Smooth muscle cell (in vitro differentiated cells): ENCODE data around the gene SLC38A7. TPM values are rescaled to one million over a fixed set of nuclear protein-coding genes. Genes with fewer than 3 reads are reported as not detected.

Source experiments
- DNase-seq: peaks from one replicate; lab custom pipeline; 2025; ENCODE audit not compliant: unreplicated experiment; lab: John Stamatoyannopoulos, UW
- H2AFZ ChIP-seq: fragments of 200-600 bp; sonication (generic); 2 replicates; pipeline ENCODE4 v1.6.0; 2016; ENCODE audit warnings: antibody characterized with exemption, low read depth, mild to moderate bottlenecking
- H3F3A ChIP-seq: fragments of 200-600 bp; sonication (generic); 2 replicates; pipeline ENCODE4 v1.6.0; 2017; ENCODE audit warnings: antibody characterized with exemption, low read depth
- H3K27ac ChIP-seq: fragments of 200-600 bp; sonication (generic); 2 replicates; pipeline ENCODE4 v1.5.1; 2016; ENCODE audit warnings: low read depth, mild to moderate bottlenecking
- H3K27me3 ChIP-seq: fragments of 200-600 bp; sonication (generic); 2 replicates; pipeline ENCODE4 v1.6.1; 2016; ENCODE audit warnings: low read depth, mild to moderate bottlenecking
- H3K36me3 ChIP-seq: fragments of 200-600 bp; sonication (generic); 2 replicates; pipeline ENCODE4 v1.5.1; 2016; ENCODE audit warnings: low read depth
- H3K4me1 ChIP-seq: fragments of 200-600 bp; sonication (generic); 2 replicates; pipeline ENCODE4 v1.5.1; 2016; ENCODE audit warnings: low read depth
- H3K4me2 ChIP-seq: fragments of 200-600 bp; sonication (generic); 2 replicates; pipeline ENCODE4 v1.6.0; 2016; ENCODE audit warnings: mild to moderate bottlenecking
- H3K4me3 ChIP-seq: fragments of 200-600 bp; sonication (generic); 2 replicates; pipeline ENCODE4 v1.5.1; 2016; ENCODE audit warnings: mild to moderate bottlenecking
- H3K79me2 ChIP-seq: fragments of 200-600 bp; sonication (generic); 2 replicates; pipeline ENCODE4 v1.6.0; 2016; ENCODE audit warnings: low read depth, mild to moderate bottlenecking
- H3K9ac ChIP-seq: fragments of 200-600 bp; sonication (generic); 2 replicates; pipeline ENCODE4 v1.6.0; 2016; ENCODE audit warnings: low read depth
- H3K9me3 ChIP-seq: fragments of 200-600 bp; sonication (generic); replicated peaks from 2 replicates; pipeline ENCODE4 v1.5.1; 2016; ENCODE audit warnings: low read depth
- H4K20me1 ChIP-seq: fragments of 200-600 bp; sonication (generic); 2 replicates; pipeline ENCODE4 v1.6.0; 2016; ENCODE audit warnings: low read depth
- CTCF ChIP-seq: fragments of 200-600 bp; sonication (generic); IDR thresholded peaks from 2 replicates; pipeline ENCODE4 v1.5.1; 2017; ENCODE audit warnings: borderline replicate concordance, mild to moderate bottlenecking, antibody characterized with exemption; ENCODE audit not compliant: insufficient read depth, poor library complexity, severe bottlenecking
- WGBS: methylation state at CpG from one replicate; pipeline ENCODE4 v1.1.7; 2016; ENCODE audit warnings: low lambda C conversion rate; 5-methylcytosine and 5-hydroxymethylcytosine counted together
- polyA plus RNA-seq: library from polyadenylated mRNA; unstranded; fragments of >200 nt; fragmentation: Nextera tagmentation; extraction: Ambion mirVana; gene quantifications from 2 replicates; pipeline ENCODE4 v1.2.1, GENCODE V29; 2016
- total RNA-seq: library from RNA; depleted of rRNA; stranded (reverse); fragments of >200 nt; gene quantifications from 2 replicates; pipeline ENCODE4 v1.2.3, GENCODE V29; 2014

The SLC38A7 gene
- total and polyA plus RNA-seq, 2 experiments from 2014 or later, result 9.8 to 15.9 TPM

GRCh38 chr16:58713742-58714141 lies 29.2 kb upstream of the SLC38A7 start:
- H3K4me2 ChIP-seq, result no peak overlapping the region
- H3K9ac ChIP-seq, result no peak overlapping the region
- H3K79me2 ChIP-seq, result no peaks in the 10 kb centered on the region
- H3K4me1 ChIP-seq, result no peaks in the 10 kb centered on the region
- H3K9me3 ChIP-seq, result no peaks in the 10 kb centered on the region
- no peak overlapping the region for H3K27ac ChIP-seq
- no peaks in the 10 kb centered on the region for H3K27me3 ChIP-seq
- no peak overlapping the region for H2AFZ ChIP-seq
- TF ChIP-seq CTCF, result no peak
- 95% methylated on average over 1 of the region's 1 CpG for WGBS
- H4K20me1 ChIP-seq, result no peaks in the 10 kb centered on the region
- H3K4me3 ChIP-seq, result no peak overlapping the region
- no peaks in the 10 kb centered on the region for H3F3A ChIP-seq
- H3K36me3 ChIP-seq, result no peaks in the 10 kb centered on the region
- DNase-seq, result no peak

- H3F3A ChIP-seq, result no peaks in the 10 kb centered on the region
- 96% methylated on average over 7 of the region's 7 CpGs for WGBS
- no peaks in the 10 kb centered on the region for H3K79me2 ChIP-seq
- H3K36me3 ChIP-seq, result no peaks in the 10 kb centered on the region
- no peaks in the 10 kb centered on the region for H3K9me3 ChIP-seq
- H3K4me1 ChIP-seq, result no peaks in the 10 kb centered on the region
- no peaks in the 10 kb centered on the region for H3K27me3 ChIP-seq
- DNase-seq, result no peak
- no peak overlapping the region for H2AFZ ChIP-seq
- H3K27ac ChIP-seq, result no peak overlapping the region
- H3K4me2 ChIP-seq, result no peak overlapping the region
- H3K4me3 ChIP-seq, result no peak overlapping the region
- H4K20me1 ChIP-seq, result no peaks in the 10 kb centered on the region
- no peak for TF ChIP-seq CTCF
- H3K9ac ChIP-seq, result no peak overlapping the region
Observed at GRCh38 chr16:58709333-58709732, 24.8 kb upstream of the SLC38A7 start.

- TF ChIP-seq CTCF, result no peak
- Histone ChIP-seq H3K27ac (no peak overlapping the region), H3K4me2 (no peak overlapping the region), H3K27me3 (no peaks in the 10 kb centered on the region), H4K20me1 (no peaks in the 10 kb centered on the region), H3K36me3 (no peaks in the 10 kb centered on the region), H3K9me3 (no peaks in the 10 kb centered on the region), H3K4me3 (no peak overlapping the region), H2AFZ (no peak overlapping the region), H3K79me2 (no peaks in the 10 kb centered on the region), H3F3A (no peaks in the 10 kb centered on the region), H3K9ac (no peak overlapping the region), H3K4me1 (no peaks in the 10 kb centered on the region)
- DNase-seq, result no peak
- 85% methylated on average over 4 of the region's 4 CpGs for WGBS
Observed at GRCh38 chr16:58699151-58699550, 14.6 kb upstream of the SLC38A7 start.

- 60% methylated on average over 1 of the region's 1 CpG for WGBS
- H3K4me2 ChIP-seq, result no peak overlapping the region
- no peaks in the 10 kb centered on the region for H3K27me3 ChIP-seq
- H3K36me3 ChIP-seq, result no peaks in the 10 kb centered on the region
- TF ChIP-seq CTCF, result no peak
- H3K27ac ChIP-seq, result no peak overlapping the region
- no peaks in the 10 kb centered on the region for H3K4me1 ChIP-seq
- H3K9ac ChIP-seq, result no peak overlapping the region
- no peak overlapping the region for H3K4me3 ChIP-seq
- H3K79me2 ChIP-seq, result no peaks in the 10 kb centered on the region
- no peaks in the 10 kb centered on the region for H3K9me3 ChIP-seq
- H4K20me1 ChIP-seq, result no peaks in the 10 kb centered on the region
- no peak overlapping the region for H2AFZ ChIP-seq
- H3F3A ChIP-seq, result no peaks in the 10 kb centered on the region
- DNase-seq, result no peak
Observed at GRCh38 chr16:58695368-58695767, 10.8 kb upstream of the SLC38A7 start.
